Neural cell (in vitro differentiated cells): Measurements from ENCODE around the gene OR6V1. TPM values are rescaled to one million over a fixed set of nuclear protein-coding genes. Genes with fewer than 3 reads are reported as not detected.

Experiments
- H2AFZ ChIP-seq: fragments of 200-600, 300-800 bp; sonication (generic), shearing (Covaris generic); 2 replicates; pipeline ENCODE4 v1.6.0; 2014; ENCODE audit warnings: low read depth, mild to moderate bottlenecking, antibody characterized with exemption, low read length, moderate library complexity
- H3F3A ChIP-seq: fragments of 200-600 bp; shearing (Covaris generic); 2 replicates; pipeline ENCODE4 v1.6.1; 2016; ENCODE audit warnings: mild to moderate bottlenecking, moderate library complexity, mixed read lengths, antibody characterized with exemption, low read length; ENCODE audit not compliant: insufficient read depth, poor library complexity, severe bottlenecking
- H3K27ac ChIP-seq: fragments of 200-600, 300-800 bp; sonication (generic), shearing (Covaris generic); 2 replicates; pipeline ENCODE4 v1.5.1; 2014; ENCODE audit warnings: mild to moderate bottlenecking, low read length, moderate library complexity
- H3K27me3 ChIP-seq: fragments of 300-800, 200-600 bp; sonication (generic), shearing (Covaris generic); 2 replicates; pipeline ENCODE4 v1.6.0; 2014; ENCODE audit warnings: mild to moderate bottlenecking, low read depth, low read length, moderate library complexity; ENCODE audit not compliant: insufficient read depth
- H3K36me3 ChIP-seq: fragments of 300-800, 200-600 bp; sonication (generic), shearing (Covaris generic); 2 replicates; pipeline ENCODE4 v1.5.1; 2014; ENCODE audit warnings: mild to moderate bottlenecking, antibody characterized with exemption, low read length, moderate library complexity; ENCODE audit not compliant: insufficient read depth
- H3K4me2 ChIP-seq: fragments of 300-800, 200-600 bp; sonication (generic), shearing (Covaris generic); 2 replicates; pipeline ENCODE4 v1.6.0; 2014; ENCODE audit warnings: mild to moderate bottlenecking, low read length
- H3K4me3 ChIP-seq: fragments of 300-800, 200-600 bp; sonication (generic), shearing (Covaris generic); 2 replicates; pipeline ENCODE4 v1.5.1; 2014; ENCODE audit warnings: mild to moderate bottlenecking, low read length, moderate library complexity
- H3K79me2 ChIP-seq: fragments of 200-600 bp; shearing (Covaris generic); replicated peaks from 2 replicates; pipeline ENCODE4 v1.6.0; 2014; ENCODE audit warnings: mild to moderate bottlenecking, low read length, moderate library complexity; ENCODE audit not compliant: insufficient read depth
- H3K9ac ChIP-seq: fragments of 300-800, 200-600 bp; sonication (generic), shearing (Covaris generic); 2 replicates; pipeline ENCODE4 v1.6.1; 2016; ENCODE audit warnings: mild to moderate bottlenecking, low read length, mixed read lengths
- H3K9me2 ChIP-seq: fragments of 200-600 bp; shearing (Covaris generic); 2 replicates; pipeline ENCODE4 v1.6.1; 2016; ENCODE audit warnings: mild to moderate bottlenecking, low read length, mixed read lengths; ENCODE audit not compliant: insufficient read depth
- H3K9me3 ChIP-seq: fragments of 200-600, 300-800 bp; sonication (generic), shearing (Covaris generic); 2 replicates; pipeline ENCODE4 v1.6.1; 2016; ENCODE audit warnings: mild to moderate bottlenecking, mixed run types, low read length, moderate library complexity, mixed read lengths
- H4K20me1 ChIP-seq: fragments of 200-600 bp; shearing (Covaris generic); 2 replicates; pipeline ENCODE4 v1.6.1; 2016; ENCODE audit warnings: mild to moderate bottlenecking, mixed run types; ENCODE audit not compliant: insufficient read depth
- EP300 ChIP-seq: fragments of 450-650 bp; conservative IDR thresholded peaks from 2 replicates; pipeline ENCODE4 v1.6.1; 2014; ENCODE audit warnings: antibody characterized with exemption, mild to moderate bottlenecking, moderate library complexity; ENCODE audit not compliant: poor library complexity, severe bottlenecking
- EZH2 ChIP-seq: fragments of 200-600, 300-800 bp; shearing (Covaris generic), sonication (generic); IDR thresholded peaks from 2 replicates; pipeline ENCODE4 v1.6.1; 2014; ENCODE audit warnings: antibody characterized with exemption, low read length, borderline replicate concordance, mild to moderate bottlenecking; ENCODE audit not compliant: insufficient read depth, poor library complexity, severe bottlenecking
- MXI1 ChIP-seq: fragments of 450-650 bp; conservative IDR thresholded peaks from 2 replicates; pipeline ENCODE4 v1.6.1; 2014; ENCODE audit warnings: antibody characterized with exemption, mild to moderate bottlenecking; ENCODE audit not compliant: poor library complexity, severe bottlenecking
- POLR2AphosphoS5 ChIP-seq: IDR thresholded peaks from 2 replicates; pipeline ENCODE4 v1.6.1; 2012
- RAD21 ChIP-seq: fragments of 450-650 bp; conservative IDR thresholded peaks from 2 replicates; pipeline ENCODE4 v1.6.1; 2014; ENCODE audit warnings: antibody characterized with exemption, mild to moderate bottlenecking, moderate library complexity
- SMC3 ChIP-seq: fragments of 450-650 bp; conservative IDR thresholded peaks from 2 replicates; pipeline ENCODE4 v1.6.1; 2014; ENCODE audit warnings: antibody characterized with exemption, mild to moderate bottlenecking, moderate library complexity; ENCODE audit not compliant: poor library complexity
- TAF1 ChIP-seq: IDR thresholded peaks from 2 replicates; pipeline ENCODE4 v1.6.1; 2012; ENCODE audit warnings: low read depth
- polyA plus RNA-seq: library from polyadenylated mRNA; depleted of rRNA; stranded (reverse); fragments of >200 nt; gene quantifications from 2 replicates; pipeline ENCODE4 v1.2.3, GENCODE V29; 2014
- TF ChIP-seq, protein P1 (sequence below): IDR thresholded peaks from 2 replicates; pipeline ENCODE4 v1.6.1; 2012; ENCODE audit warnings: borderline replicate concordance

OR6V1 gene
- polyA plus RNA-seq, 1 donor from 2014 or later, result not detected

- H3K27me3 ChIP-seq, result no peaks in the 10 kb centered on the region
- no peak overlapping the region for H3K4me3 ChIP-seq
- no peaks in the 10 kb centered on the region for H3K9me3 ChIP-seq
- no peak overlapping the region for H3K4me2 ChIP-seq
- no peaks in the 10 kb centered on the region for H3K9me2 ChIP-seq
- H3K36me3 ChIP-seq, result no peaks in the 10 kb centered on the region
- H3F3A ChIP-seq, result no peaks in the 10 kb centered on the region
- H3K27ac ChIP-seq, result no peak overlapping the region
- no peak overlapping the region for H3K9ac ChIP-seq
- no peaks in the 10 kb centered on the region for H3K79me2 ChIP-seq
- TF ChIP-seq, protein P1, sequence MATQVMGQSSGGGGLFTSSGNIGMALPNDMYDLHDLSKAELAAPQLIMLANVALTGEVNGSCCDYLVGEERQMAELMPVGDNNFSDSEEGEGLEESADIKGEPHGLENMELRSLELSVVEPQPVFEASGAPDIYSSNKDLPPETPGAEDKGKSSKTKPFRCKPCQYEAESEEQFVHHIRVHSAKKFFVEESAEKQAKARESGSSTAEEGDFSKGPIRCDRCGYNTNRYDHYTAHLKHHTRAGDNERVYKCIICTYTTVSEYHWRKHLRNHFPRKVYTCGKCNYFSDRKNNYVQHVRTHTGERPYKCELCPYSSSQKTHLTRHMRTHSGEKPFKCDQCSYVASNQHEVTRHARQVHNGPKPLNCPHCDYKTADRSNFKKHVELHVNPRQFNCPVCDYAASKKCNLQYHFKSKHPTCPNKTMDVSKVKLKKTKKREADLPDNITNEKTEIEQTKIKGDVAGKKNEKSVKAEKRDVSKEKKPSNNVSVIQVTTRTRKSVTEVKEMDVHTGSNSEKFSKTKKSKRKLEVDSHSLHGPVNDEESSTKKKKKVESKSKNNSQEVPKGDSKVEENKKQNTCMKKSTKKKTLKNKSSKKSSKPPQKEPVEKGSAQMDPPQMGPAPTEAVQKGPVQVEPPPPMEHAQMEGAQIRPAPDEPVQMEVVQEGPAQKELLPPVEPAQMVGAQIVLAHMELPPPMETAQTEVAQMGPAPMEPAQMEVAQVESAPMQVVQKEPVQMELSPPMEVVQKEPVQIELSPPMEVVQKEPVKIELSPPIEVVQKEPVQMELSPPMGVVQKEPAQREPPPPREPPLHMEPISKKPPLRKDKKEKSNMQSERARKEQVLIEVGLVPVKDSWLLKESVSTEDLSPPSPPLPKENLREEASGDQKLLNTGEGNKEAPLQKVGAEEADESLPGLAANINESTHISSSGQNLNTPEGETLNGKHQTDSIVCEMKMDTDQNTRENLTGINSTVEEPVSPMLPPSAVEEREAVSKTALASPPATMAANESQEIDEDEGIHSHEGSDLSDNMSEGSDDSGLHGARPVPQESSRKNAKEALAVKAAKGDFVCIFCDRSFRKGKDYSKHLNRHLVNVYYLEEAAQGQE, result no peak
- no peak for TF ChIP-seq RAD21
- TF ChIP-seq EZH2, result no peak
- no peak for TF ChIP-seq SMC3
- TF ChIP-seq MXI1, result no peak
- TF ChIP-seq EP300, result no peak
- TF ChIP-seq TAF1, result no peak
- no peak for TF ChIP-seq POLR2AphosphoS5
- H4K20me1 ChIP-seq, result no peaks in the 10 kb centered on the region
- H2AFZ ChIP-seq, result no peak overlapping the region
These were observed 4.8 kb upstream of the OR6V1 start for GRCh38 chr7:143047326-143047725.

GRCh38 chr7:143048827-143049226, 3.3 kb upstream of the OR6V1 start:
- H4K20me1 ChIP-seq, result no peaks in the 10 kb centered on the region
- H2AFZ ChIP-seq, result no peak overlapping the region
- no peaks in the 10 kb centered on the region for H3K27me3 ChIP-seq
- no peaks in the 10 kb centered on the region for H3F3A ChIP-seq
- no peaks in the 10 kb centered on the region for H3K79me2 ChIP-seq
- no peak for TF ChIP-seq POLR2AphosphoS5
- no peaks in the 10 kb centered on the region for H3K9me3 ChIP-seq
- H3K36me3 ChIP-seq, result no peaks in the 10 kb centered on the region
- H3K9me2 ChIP-seq, result no peaks in the 10 kb centered on the region
- no peak overlapping the region for H3K4me2 ChIP-seq
- no peak overlapping the region for H3K4me3 ChIP-seq
- H3K27ac ChIP-seq, result no peak overlapping the region
- no peak overlapping the region for H3K9ac ChIP-seq

DNA sequence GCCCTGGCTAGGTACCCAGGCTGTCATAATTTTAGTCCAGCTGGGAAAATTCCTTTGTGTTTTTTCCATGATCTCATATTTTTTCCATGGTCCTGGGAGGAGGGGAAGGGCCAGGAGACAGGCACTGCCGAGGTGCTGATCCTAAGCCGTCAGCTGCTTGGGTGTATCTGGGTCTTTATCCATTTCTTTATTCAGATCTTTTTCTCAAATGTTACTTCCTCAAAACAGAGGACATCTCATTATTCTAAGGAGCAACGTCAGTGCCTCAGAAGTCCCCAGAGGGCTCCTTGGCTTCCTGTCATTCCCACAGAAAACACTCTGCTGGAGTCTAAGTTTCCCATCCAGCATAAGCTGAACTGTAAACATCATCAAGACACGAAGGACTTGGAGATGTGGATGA, 2.8 kb upstream of the OR6V1 start:
- no peaks in the 10 kb centered on the region for H3K79me2 ChIP-seq
- H3K27ac ChIP-seq, result no peak overlapping the region
- no peak overlapping the region for H3K9ac ChIP-seq
- H4K20me1 ChIP-seq, result no peaks in the 10 kb centered on the region
- H3K9me3 ChIP-seq, result no peaks in the 10 kb centered on the region
- no peaks in the 10 kb centered on the region for H3K9me2 ChIP-seq
- TF ChIP-seq POLR2AphosphoS5, result no peak
- no peak overlapping the region for H3K4me2 ChIP-seq
- H3K36me3 ChIP-seq, result no peaks in the 10 kb centered on the region
- H3K4me3 ChIP-seq, result no peak overlapping the region
- no peaks in the 10 kb centered on the region for H3F3A ChIP-seq
- H3K27me3 ChIP-seq, result no peaks in the 10 kb centered on the region
- no peak overlapping the region for H2AFZ ChIP-seq
